ENCODE results near the gene SLN.

SLN gene

DNA sequence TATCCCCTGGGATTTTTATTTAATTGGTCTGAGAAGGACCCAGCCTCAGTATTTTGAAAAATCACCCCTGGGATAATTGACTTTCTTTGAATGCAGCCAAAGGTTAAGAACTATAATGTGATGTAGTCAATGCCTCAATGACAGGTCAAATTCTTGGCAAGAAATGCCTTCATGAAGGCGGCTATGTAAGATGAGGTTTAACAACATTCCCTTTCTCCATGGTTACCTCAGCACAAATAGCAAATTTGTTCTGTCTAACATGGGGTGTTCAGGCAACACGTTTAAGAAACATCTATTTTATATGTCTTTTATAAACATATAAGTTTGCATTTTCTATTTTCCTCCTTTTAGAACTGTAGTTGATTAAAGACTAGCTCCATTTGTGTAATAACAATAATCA, 5.3 kb downstream of the SLN start:
- Histone ChIP-seq H3K27ac (replicated peaks) (no peak overlapping the region), H3K27me3 (ENCODE audit: insufficient read depth, poor library complexity, severe bottlenecking) (peaks cover 2% of the 10 kb centered on the region), H3K4me3 (replicated peaks; ENCODE audit: insufficient read depth, low read length) (no peak overlapping the region)
- no peak for DNase-seq (ENCODE audit: low read depth in 1 of 2, low spot score in 1 of 2)
- TF ChIP-seq GABPA (IDR thresholded peaks at IDR 0.05; ENCODE audit: low read depth) (no peak), SPI1 (IDR thresholded peaks at IDR 0.05; ENCODE audit: borderline replicate concordance, low read depth) (no peak)

DNA sequence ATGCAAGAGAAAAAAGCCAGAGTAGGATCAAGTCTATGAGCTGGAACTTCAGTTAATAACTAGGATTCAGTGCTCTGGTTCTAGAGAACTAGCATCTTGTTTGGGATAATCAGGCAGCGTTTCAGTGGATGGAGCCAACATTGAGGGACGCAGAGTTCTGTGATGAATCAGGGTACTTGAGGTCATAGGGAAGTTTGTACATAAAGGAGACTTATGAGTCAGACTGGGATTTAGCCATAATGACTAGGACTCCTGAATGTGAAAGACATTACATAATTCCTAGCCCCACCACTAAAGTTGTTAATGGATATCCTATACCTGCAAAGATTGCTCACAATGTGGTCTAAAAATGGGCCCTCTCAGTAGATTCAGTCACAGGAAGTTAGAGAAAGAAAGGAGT, 6.8 kb downstream of the SLN start:
- TF ChIP-seq GABPA (IDR thresholded peaks at IDR 0.05; ENCODE audit: low read depth) (no peak), REST (IDR thresholded peaks at IDR 0.05; ENCODE audit: insufficient replicate concordance, low read depth) (no peak), POLR2AphosphoS5 (IDR thresholded peaks at IDR 0.05; ENCODE audit: low read depth) (no peak), SPI1 (IDR thresholded peaks at IDR 0.05; ENCODE audit: borderline replicate concordance, low read depth) (no peak)
- TF ChIP-seq, protein P1, sequence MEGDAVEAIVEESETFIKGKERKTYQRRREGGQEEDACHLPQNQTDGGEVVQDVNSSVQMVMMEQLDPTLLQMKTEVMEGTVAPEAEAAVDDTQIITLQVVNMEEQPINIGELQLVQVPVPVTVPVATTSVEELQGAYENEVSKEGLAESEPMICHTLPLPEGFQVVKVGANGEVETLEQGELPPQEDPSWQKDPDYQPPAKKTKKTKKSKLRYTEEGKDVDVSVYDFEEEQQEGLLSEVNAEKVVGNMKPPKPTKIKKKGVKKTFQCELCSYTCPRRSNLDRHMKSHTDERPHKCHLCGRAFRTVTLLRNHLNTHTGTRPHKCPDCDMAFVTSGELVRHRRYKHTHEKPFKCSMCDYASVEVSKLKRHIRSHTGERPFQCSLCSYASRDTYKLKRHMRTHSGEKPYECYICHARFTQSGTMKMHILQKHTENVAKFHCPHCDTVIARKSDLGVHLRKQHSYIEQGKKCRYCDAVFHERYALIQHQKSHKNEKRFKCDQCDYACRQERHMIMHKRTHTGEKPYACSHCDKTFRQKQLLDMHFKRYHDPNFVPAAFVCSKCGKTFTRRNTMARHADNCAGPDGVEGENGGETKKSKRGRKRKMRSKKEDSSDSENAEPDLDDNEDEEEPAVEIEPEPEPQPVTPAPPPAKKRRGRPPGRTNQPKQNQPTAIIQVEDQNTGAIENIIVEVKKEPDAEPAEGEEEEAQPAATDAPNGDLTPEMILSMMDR (IDR thresholded peaks at IDR 0.05; ENCODE audit: insufficient read depth, low read length), result no peak
- H3K27ac ChIP-seq (replicated peaks), result no peak overlapping the region
- no peak overlapping the region for H3K4me3 ChIP-seq (replicated peaks; ENCODE audit: insufficient read depth, low read length)
- no peaks in the 10 kb centered on the region for H3K27me3 ChIP-seq (ENCODE audit: insufficient read depth, poor library complexity, severe bottlenecking)
- DNase-seq (ENCODE audit: low read depth in 1 of 2, low spot score in 1 of 2), result no peak

DNA sequence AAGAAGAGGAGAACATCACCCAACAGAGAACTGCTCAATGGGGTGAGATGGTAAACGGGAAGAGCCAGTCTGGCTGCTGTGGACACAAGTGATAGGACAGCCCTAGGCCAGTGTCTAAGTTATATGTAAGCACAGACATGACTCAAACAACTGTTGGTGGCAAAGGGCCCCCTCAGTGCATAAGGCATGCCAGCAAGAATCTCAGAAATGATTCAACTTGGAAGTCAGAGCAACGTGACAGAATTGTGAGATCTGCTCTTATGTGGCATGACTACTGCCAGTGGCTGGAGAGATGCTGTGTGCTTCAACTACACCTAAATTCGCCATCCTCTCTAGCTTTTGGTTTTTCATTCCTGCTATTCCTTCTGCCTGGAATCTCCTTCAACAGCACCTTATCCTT, 7.4 kb downstream of the SLN start:
- no peaks in the 10 kb centered on the region for H3K27me3 ChIP-seq (ENCODE audit: insufficient read depth, poor library complexity, severe bottlenecking)
- DNase-seq (ENCODE audit: low read depth in 1 of 2, low spot score in 1 of 2), result no peak
- no peak overlapping the region for H3K27ac ChIP-seq (replicated peaks)
- H3K4me3 ChIP-seq (replicated peaks; ENCODE audit: insufficient read depth, low read length), result no peak overlapping the region
- TF ChIP-seq SPI1 (IDR thresholded peaks at IDR 0.05; ENCODE audit: borderline replicate concordance, low read depth), result no peak
- no peak for TF ChIP-seq REST (IDR thresholded peaks at IDR 0.05; ENCODE audit: insufficient replicate concordance, low read depth)
- TF ChIP-seq, protein P1 (IDR thresholded peaks at IDR 0.05; ENCODE audit: insufficient read depth, low read length), result no peak
- TF ChIP-seq GABPA (IDR thresholded peaks at IDR 0.05; ENCODE audit: low read depth), result no peak
- no peak for TF ChIP-seq POLR2AphosphoS5 (IDR thresholded peaks at IDR 0.05; ENCODE audit: low read depth)

DNA sequence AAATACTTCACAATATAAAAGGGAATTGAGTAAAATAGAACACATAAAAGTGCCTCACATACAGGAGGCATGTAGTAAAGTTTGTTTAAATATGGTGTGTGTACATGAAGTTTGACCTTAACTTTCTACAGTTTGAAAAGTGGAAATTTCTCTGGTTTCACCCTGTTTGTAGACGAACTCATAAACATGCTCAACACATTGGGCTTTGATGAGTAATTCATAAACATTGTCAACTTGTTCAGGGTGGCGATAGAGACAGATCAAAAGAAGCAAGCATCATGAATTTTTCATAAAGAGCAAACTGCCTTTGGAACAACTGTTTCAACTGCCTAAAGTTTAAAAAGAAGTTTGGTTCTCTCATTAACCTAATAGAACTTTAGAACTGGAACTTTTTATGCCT, 9.1 kb downstream of the SLN start:
- no peak overlapping the region for H3K27ac ChIP-seq (replicated peaks)
- no peak overlapping the region for H3K4me3 ChIP-seq (replicated peaks; ENCODE audit: insufficient read depth, low read length)
- DNase-seq (ENCODE audit: low read depth in 1 of 2, low spot score in 1 of 2), result no peak
- no peak for TF ChIP-seq GABPA (IDR thresholded peaks at IDR 0.05; ENCODE audit: low read depth)
- H3K27me3 ChIP-seq (ENCODE audit: insufficient read depth, poor library complexity, severe bottlenecking), result no peaks in the 10 kb centered on the region

DNA sequence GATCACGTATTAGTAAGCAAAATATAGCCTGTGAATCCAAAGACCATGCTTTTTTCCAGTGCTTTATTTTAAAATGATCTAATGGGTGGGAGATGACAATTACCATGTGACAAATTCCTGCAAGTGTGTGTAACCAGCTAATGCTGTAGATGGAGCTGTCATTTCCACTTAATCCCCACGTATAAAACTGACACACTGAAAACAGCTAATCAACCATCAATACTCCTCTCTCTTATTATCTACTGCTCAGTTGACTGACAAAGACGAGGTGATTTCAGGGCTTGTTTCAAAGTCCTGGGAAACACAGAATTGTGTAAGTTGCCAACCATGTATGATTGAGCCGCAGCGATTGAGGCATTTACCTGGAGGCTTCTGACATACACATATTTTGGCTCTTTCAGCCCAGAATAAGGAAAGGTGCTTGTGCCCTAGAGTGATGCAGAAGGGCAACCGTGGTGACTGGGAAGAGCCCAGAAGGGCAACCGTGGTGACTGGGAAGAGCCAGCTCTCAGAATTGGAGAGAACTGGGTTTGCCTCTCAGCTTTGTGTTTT, 9.7 kb downstream of the SLN start:
- H3K27me3 ChIP-seq (ENCODE audit: insufficient read depth, poor library complexity, severe bottlenecking), result no peaks in the 10 kb centered on the region
- no peak overlapping the region for H3K27ac ChIP-seq (replicated peaks)
- no peak overlapping the region for H3K4me3 ChIP-seq (replicated peaks; ENCODE audit: insufficient read depth, low read length)
- no peak for DNase-seq (ENCODE audit: low read depth in 1 of 2, low spot score in 1 of 2)
- TF ChIP-seq POLR2AphosphoS5 (IDR thresholded peaks at IDR 0.05; ENCODE audit: low read depth), result no peak
- TF ChIP-seq REST (IDR thresholded peaks at IDR 0.05; ENCODE audit: insufficient replicate concordance, low read depth), result no peak
- TF ChIP-seq SPI1 (IDR thresholded peaks at IDR 0.05; ENCODE audit: borderline replicate concordance, low read depth), result no peak
- no peak for TF ChIP-seq GABPA (IDR thresholded peaks at IDR 0.05; ENCODE audit: low read depth)
- TF ChIP-seq, protein P1 (IDR thresholded peaks at IDR 0.05; ENCODE audit: insufficient read depth, low read length), result no peak
